Karpas-422 (cell line): ENCODE measurements around the gene TXLNA. TPM values are rescaled to one million over a fixed set of nuclear protein-coding genes. Genes with fewer than 3 reads are reported as not detected.

Experiments
- total RNA-seq: library from RNA; depleted of rRNA; stranded (reverse); fragments of >200 nt; shearing (Covaris generic); gene quantifications from 2 replicates; pipeline ENCODE4 v1.2.3, GENCODE V29; 2014; ENCODE audit warnings: low replicate concordance; rRNA removed

Gene TXLNA
- total RNA-seq, 1 experiment from 2014 or later, result 33.5 TPM

Other genes with a start within 250 kb of the TXLNA start
- gene PTP4A2, start 241.3 kb upstream of the TXLNA start, total RNA-seq, result 215 and 401 TPM in 2 replicates
- gene KHDRBS1, start 165.8 kb upstream of the TXLNA start, total RNA-seq, result 70.9 and 77.5 TPM in 2 replicates
- 10.3 and 11.5 TPM in 2 replicates for gene TMEM39B, start 106.7 kb upstream of the TXLNA start, total RNA-seq
- 19.7 and 26.0 TPM in 2 replicates for gene KPNA6, start 71.6 kb upstream of the TXLNA start, total RNA-seq
- 35.9 and 78.2 TPM in 2 replicates for gene CCDC28B, start 20.9 kb downstream of the TXLNA start, total RNA-seq
- gene IQCC, start 26.0 kb downstream of the TXLNA start, total RNA-seq, result 1.2 and 3.9 TPM in 2 replicates
- not detected in 2 replicates for gene DCDC2B, start 29.4 kb downstream of the TXLNA start, total RNA-seq
- 11.2 and 11.6 TPM in 2 replicates for gene TMEM234, start 42.7 kb downstream of the TXLNA start, total RNA-seq
- gene EIF3I, start 42.7 kb downstream of the TXLNA start, total RNA-seq, result 178 and 213 TPM in 2 replicates
- 1.5 TPM in 1 of 2 replicates, not detected in the other for gene FAM167B, start 67.5 kb downstream of the TXLNA start, total RNA-seq
- gene LCK, start 71.6 kb downstream of the TXLNA start, total RNA-seq, result 12.0 and 26.1 TPM in 2 replicates
- 201 and 257 TPM in 2 replicates for gene HDAC1, start 112.4 kb downstream of the TXLNA start, total RNA-seq
- gene MARCKSL1, start 156.6 kb downstream of the TXLNA start, total RNA-seq, result 262 and 391 TPM in 2 replicates
- gene FAM229A, start 182.8 kb downstream of the TXLNA start, total RNA-seq, result 3.1 and 4.5 TPM in 2 replicates
- 1.4 and 1.5 TPM in 2 replicates for gene TSSK3, start 182.9 kb downstream of the TXLNA start, total RNA-seq
- gene BSDC1, start 214.8 kb downstream of the TXLNA start, total RNA-seq, result 45.1 and 50.0 TPM in 2 replicates